Measurements from ENCODE around the gene NBDY.
"Not testable (repeated sequence)": the region's sequence is repeated elsewhere in the genome, so short reads cannot be mapped to it uniquely, and the experiment has no call there.

The NBDY gene, protein sequence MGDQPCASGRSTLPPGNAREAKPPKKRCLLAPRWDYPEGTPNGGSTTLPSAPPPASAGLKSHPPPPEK

DNA sequence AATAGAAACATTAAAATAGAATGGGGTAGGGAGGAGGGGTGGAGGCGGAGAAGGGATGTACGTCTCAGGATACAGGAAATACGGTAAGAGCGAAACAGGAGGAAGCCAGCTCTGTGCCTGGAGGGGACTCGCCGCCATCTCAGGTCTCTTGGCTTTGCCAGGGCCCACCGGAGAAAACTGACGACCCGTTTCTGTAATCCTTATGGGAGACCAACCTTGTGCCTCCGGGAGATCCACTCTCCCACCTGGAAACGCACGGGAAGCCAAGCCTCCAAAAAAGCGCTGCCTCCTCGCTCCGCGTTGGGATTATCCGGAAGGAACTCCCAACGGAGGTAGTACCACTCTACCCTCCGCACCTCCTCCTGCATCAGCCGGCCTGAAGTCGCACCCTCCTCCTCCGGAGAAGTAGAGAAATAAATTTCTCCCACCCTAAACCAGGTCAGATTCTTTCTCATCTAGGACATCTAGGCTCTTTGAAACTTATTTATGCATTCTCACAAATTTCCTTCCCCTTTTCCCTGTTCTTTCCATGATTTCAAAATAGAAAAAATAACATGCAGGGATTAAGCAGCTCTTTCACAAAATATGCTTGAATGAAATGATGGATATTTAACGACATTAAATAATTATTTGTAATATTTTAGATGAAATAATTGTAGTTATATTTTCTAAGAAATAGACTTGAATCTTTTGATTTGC, at the start of gene NBDY:
Gene NBDY (plus strand): TSS at position 92 of the 699 bp plus-strand sequence. CDS start 111 bp downstream, at position 203.
- DNase-seq: peak; percentile 41

DNA sequence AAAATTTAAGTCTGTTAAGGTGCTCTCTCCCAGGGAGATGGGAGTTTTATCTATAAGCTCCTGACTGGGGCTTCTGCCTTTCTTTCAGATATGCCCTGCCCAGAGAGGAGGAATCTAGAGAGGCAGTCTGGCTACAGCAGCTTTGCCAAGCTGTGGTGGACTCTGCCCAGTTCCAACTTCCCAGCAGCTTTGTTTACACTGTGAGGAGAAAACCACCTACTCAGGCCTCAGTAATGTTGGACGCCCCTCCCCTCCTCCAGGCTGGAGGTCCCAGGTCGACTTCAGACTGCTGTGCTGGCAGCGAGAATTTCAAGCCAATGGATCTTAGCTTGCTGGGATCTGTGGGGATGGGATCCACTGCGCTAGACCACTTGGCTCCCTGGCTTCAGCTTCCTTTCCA, 24.5 kb upstream of the NBDY start:
- not testable (repeated sequence) for DNase-seq

DNA sequence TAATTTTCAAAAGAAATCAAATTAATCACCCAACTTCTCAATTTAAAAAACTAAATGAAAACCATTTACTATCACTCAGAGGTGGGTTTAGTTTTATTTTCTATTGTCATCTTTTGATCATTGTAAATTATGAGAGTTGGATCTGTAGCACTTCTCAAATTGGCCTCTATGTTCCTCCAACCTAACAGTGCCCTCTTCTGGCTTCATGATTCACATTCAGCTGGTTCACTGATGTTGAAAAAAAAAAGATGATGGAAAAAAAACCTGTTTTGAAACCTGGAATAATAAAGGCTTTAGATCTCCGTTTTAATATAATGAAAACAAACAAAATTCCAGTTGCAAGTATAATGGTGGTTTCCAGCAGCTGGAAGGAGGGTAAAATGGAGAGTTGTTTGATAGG, 2.4 kb upstream of the NBDY start:
- DNase-seq: peak; percentile 42

DNA sequence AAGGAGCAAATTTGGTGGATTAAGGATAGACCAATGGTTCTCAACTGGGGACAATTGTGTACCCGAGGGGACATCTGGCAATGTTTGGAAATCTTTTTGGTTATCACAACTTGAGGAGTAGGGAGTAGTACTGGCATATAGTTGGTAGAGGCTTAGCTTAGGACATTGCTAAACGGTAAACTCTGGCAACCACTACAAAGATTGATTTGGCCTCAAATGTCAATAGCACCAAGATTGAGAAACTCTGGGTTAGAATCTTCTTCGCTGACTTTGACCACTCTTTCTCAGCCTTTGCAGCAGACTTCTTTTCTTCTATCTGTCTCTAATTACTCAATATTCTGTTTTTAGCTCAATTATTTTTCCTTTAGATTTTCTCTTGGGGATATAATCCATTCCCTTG, 1.5 kb upstream of the NBDY start:
- no peak for DNase-seq

DNA sequence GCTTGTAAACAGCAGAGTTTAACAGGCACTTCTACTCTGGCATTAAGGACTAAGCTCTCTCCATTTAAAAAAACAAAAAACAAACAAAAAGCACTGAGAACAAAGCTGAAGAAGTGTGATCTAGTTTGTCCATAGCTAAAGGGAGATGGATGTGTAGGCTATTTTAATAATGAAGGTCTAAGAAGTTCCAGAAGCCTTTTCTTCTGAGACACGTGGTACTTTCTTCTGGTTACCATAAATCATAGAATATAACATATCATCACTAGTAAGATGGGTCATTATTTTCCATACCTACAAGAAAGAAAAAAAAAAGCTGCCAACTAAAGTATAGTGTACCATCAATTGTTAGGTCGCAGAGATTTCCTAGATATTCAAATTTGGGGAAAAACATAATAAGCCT, 722 bp upstream of the NBDY start:
- DNase-seq: no peak

DNA sequence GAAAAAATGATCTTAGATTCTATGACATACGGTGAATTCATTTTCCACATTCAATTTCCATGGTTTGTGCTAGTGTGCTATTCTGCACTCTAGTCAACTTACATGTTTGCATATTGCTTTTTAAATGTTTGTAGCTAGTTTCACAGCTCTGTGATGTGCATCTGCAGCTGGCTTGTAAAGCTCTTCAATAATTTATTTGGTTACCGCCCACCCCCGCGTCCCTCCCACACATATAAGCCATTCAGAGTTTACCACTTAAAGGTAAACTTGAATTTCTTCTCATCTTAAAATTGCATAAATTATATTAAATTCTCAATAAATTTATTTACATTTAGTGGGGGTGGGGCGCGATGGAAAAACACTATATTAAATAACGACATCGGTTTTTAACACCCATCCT, 291 bp upstream of the NBDY start:
- DNase-seq: no peak

DNA sequence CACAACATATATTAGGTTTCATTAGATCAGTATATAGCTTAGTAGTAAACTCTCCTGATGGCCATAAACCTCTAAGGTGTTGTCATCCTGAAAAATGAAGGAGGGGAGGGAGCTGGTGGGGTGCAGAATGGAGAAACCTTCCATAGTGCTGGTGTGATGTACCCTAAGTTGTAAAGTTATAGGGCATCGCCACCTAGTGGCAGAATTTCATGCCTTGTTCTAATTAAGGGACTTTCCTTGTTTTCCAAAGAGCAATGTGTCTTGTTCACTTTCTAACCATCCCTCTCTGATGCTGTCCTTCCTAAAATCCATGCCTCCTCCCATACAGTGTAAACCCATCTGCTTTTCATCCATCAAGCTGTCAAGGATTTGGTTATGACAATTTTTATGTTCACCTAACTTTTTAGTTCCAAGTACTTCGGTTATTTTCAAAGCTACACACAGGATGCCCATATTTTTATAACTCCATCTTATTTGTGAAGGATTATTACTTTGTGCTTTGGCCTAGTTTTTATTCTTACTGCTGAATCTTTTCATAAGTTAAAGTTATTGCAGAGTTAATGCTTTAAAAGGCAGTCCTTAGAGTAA, 4.5 kb downstream of the NBDY start:
- no peak for DNase-seq

DNA sequence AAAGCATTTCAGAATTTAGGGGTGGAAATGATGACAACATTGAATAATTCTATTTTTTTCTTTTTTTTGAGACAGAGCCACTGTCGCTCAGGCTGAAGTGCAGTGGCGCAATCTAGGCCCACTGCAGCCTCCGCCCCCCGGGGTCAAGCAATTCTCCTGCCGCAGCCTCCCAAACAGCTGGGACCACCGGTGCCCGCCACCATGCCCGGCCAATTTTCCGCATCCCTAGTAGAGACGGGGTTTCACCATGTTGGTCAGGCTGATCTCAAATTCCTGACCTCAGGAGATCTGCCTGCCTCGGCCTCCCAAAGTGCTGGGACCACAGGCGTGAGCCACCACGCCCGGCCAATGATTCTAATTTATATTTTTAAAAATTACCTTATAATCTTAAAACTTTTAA, 7.2 kb downstream of the NBDY start:
- DNase-seq: no peak

DNA sequence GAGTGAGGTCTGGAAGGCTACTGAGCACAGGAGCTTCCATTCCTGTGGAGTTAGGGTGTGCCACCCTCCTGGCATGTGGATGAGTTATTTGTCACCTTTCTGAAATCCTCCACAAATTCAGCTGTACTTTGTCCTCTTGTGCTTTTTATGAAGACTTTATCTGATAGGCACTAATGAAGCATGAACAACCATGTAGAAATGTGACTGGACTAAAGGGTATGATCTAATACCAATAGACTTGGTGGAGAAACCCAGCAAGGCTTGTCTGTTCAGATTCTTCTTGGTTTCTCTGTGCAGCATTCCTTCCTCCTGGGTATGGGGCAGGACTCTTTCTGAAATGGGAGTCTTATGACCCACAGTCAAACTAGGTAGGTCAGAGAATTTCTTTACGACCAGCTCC, 9.6 kb downstream of the NBDY start:
- no peak for DNase-seq

DNA sequence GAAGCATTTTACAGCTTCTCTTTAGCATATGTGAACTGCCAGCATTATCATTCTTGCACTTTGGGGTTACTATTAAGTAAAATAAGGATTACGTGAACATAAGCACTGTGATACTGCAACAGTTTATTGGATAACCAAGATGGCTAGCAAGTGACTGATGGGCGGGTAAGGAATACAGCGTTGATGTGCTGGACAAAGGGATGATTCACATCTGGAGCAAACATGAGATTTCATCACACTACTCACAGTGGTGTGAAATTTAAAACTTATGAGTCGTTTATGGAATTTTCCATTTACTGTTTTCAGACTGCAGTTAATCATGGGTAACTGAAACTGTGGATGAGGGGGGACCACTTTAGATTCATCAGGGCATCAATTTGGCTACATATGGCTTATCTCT, 16.0 kb downstream of the NBDY start:
- DNase-seq: no peak

DNA sequence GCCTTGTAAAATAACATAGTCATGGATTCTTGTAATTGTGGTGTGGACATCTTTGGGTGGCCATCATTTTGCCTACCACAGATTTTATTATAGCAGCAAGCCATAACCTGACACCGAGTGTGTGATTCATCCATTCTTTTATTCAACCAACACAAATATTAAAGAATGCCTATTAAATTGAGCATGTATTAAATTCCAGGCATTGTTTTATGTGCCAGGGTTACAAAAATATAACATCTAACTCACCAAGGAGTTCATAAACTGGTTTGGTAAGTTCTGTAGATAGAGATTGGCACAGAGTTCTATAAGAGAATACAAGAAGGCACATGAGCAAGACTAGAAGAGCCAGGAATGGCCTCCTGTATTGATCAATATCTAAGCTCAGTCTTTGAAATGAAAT, 18.0 kb downstream of the NBDY start:
- DNase-seq: no peak

DNA sequence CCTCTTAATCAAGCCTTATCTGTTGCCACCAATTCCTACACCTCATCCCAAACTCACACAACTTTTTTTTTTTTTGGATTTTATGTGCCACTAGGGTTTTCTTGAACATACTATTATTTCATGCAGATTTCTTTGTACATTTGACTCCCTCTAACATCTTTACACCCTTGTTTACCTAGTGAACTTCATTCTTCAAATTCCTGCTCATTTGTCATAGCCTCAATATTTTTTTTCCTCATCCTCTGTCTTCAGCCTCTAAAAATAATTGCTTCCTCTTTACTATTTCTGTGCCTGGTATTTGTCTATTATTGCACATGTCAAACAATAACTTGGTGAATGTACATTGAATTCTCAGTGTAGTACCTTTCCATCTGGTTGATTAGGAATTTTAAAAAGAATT, 22.0 kb downstream of the NBDY start:
- no peak for DNase-seq

DNA sequence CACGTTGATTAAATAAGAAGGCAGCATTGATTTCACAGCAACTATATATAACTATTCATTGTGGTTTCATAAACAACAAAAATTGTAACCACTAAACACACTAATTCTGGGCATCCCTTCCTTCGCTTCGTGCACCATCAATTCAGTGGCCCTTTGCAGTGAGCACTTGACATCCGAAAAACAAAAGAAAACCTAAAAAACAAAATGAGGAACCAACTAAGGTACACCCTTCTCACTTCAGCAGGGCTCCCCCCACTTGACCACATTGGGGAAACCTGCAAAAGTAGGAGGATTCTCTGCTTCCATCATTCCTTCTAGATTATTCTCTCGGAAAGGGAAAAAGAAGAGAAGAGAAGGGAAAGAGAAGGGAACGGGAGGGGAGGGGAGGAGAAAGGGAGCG, 28.3 kb downstream of the NBDY start:
- DNase-seq: no peak

DNA sequence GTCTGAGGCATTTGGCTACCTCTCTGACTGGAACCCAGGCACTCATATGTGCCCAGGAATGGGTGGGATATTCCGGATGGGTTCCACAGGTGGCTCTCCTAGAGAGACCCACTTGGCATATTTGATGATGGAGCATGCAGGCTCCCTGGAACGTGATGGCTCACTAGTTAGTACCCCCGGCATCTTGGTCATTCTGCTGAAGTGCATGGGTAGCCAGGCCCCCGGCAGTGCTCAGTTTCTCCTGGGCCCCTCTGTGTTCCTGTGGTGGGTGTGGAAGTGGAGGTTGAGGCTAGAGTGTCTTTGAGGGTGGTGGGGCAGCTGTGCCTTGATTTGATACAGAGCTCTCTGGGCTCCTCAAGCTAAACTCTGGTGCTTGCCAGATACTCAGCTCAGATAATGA, 29.4 kb downstream of the NBDY start:
- DNase-seq: no peak

DNA sequence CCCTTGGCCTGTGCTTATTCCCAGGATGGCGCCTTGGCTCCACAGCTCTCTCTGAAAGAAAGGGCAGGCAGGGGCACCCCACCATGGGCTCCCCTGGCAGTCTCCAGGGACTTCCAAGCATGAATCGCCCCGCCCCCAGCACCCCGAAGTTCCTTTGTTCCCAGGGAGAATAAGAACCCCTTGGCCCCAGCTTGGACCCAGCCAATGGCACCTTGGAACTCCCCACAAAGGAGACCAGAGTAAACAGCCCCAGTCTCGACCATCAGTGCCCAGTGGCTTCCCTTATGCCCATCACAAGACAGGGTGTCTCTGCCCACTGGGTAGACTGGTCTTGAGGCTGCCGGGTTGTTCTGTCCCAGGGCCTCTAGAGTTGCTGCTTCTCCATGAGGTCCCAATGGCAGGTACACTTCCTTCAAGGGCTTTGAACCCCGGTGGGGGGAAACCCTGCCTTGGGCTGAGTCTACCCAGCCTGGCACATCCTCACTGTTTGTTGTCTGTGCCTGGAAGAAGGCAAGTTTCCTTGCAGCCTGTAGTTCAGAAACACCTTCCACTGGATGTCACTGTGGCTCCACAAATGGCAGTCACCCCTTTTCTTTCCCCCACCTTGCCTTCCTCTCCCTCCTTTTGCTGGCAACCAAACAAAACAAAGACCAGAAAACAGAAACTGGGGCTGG, 30.8 kb downstream of the NBDY start:
- DNase-seq: no peak

DNA sequence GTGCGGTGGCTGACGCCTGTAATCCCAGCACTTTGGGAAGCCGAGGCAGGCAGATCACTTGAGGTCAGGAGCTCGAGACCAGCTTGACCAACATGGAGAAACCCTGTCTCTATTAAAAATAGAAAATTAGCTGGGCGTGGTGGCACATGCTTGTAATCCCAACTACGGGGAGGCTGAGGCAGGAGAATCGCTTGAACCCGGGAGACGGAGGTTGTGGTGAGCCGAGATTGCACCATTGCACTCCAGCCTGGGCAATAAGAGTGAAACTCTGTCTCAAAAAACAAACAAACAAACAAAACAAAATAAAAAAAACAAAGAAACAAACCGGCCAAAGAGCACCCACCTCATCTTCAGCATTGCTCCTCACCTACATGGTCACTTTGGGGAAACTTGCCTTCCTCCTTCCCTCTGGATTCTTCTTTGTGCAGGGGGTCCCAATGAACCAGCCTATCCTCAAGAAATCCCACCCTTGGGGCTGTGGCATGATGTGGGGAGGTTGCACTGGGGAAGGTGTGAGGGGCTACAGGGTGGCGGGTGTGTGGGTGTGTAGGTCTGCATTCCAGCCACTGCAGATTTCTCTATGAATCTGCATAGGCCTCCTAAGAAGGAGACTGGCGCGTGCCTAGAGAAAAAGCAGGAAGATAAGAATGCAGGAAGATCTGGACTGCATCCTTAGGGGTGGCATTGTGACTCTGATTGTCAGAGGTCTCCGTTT, 31.5 kb downstream of the NBDY start:
- not testable (repeated sequence) for DNase-seq

DNA sequence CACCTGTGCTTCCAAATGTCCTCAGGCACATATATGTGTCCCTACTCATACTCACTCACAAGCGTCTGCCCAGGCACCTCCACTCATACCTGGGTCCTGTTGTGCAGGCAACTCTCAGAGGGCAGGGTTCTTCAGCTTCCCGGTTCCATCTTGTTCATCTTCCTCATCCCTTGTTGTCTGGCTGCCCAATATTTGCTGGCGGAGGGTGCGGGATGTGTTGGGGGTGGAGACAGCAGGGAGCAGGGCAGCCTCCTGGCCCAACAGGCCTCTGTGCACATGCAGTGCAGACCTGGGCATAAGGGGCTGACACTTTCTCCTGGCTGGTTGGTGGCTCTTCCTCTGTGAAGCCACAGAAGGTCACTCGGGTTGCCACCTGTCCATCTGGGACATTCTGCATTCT, 32.1 kb downstream of the NBDY start:
- no peak for DNase-seq

DNA sequence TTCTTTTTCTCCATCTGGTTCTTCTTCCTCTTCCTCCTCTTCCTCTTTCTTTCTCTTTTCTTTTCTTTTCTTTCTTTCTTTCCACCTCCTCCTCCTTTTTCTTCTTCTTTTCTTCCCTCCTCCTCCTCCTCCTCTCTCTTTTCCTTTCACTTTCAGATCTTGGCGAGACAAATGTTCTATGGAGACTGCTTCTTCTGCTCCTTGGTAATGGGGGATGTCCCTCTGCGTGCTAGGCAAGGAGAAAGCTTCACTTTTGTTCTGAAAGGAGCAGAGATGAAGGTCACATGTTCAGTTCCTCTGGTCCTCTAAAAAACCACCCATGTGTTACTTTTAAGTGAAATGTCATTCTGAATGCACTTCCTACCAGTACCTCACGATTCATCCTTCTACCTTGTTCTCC, 33.2 kb downstream of the NBDY start:
- no peak for DNase-seq

DNA sequence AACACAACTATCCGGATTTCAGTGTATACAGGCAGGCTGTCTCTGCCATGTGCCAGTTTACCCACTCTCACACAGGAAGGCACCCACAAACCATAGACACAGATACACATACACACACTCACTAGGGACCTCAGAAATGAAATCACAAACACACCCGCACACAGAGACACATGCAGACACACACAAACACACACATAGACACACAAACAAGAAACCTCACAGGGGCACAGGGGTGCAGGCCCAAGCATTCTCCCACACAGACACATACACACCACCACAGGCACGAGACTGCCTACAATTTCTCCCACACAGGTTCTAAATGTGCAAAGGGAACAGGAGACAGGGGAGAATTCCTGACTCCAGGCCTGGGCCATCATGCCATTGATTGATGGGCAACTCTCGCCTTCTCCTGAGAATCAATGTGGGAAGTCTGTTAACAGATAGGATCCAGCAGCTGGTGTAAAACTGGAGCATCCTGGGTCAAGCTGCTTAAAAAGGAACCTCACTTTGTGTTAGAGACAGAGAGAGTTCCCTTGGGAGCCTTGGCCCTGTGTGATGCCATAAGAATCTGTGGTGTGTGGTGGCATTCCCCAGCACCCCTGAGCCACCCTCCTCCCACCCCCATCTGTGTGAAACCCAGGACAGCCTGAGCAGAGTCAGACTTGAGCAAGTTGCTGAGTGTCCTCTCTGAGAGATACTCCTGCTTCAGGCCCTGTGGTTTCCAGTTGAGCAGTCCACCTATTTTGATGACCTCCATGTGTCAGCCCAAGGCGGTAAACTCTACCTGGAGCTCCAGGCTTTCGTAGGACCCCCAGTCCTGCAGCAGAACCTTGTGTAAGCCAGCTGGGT, 33.9 kb downstream of the NBDY start:
- no peak for DNase-seq

DNA sequence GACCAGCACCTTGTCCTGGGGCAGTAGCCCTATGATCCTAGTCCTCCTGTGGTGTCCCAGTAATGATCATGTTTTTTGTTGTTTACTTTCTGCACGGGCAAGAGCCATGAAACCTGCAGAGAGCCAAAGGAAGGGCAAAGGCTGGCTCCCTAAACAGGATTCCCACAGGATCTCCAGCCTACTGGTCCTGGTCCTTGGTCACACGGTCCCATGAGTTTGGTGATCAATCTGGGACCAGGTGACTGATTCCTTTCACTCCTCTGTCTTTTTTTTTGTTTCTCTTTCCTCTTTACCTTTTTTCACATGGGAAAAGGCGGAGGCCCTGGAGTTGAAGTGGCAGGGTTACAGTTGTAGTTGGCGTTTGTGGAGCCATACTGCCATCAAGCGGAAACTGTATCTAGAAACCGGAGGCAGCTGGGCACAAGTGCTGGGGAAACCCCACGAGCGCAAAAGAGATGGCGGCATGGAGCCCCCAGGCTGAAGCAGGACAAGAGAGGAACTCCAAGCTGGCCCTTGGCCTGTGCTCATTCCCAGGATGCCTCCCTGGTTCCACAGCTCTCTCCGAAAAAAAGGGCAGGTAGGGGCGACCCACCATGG, 34.6 kb downstream of the NBDY start:
- DNase-seq: no peak

DNA sequence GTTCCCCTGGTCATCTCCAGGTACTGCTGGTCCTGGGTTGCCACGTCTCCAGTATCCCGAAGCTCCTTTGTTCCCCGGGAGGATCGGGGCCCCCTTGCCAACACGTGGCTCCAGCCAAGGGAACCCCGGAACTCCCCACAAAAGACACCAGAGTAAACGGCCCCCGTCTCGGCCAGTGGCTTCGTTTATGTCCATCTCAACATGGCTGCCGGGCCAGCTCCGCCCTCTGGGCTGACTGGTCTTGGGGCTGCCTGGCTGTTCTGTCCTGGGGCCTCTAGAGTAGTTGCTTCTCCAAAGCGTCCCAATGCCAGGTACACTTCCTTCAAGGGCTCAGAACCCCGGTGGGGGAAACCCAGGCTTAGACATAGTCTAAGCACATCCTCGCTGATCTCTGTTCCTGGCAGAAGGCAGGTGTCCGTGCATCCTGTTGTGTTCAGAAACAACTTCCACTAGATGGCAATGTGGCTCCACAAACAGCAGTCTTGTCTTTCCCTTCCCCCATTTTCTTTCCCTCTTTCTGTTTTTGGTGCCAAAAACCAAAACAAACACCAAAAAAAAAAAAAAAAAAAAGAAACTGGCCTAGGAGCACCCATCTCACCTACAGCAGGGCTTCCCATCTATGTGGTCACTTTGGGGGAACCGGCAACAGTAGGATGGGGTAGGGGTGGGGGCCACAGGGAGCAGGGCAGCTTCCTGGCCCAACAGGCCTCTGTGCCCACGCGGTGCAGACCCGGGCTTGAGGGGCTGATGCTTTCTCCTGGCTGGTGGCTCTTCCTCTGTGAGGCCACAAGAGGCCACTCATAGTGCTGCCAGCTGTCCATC, 35.3 kb downstream of the NBDY start:
- no peak for DNase-seq

All from NCI-H1694 treated with DMSO at 0.1 percent for 48 hours (cell line).